Measurements from ENCODE around the gene GPC1. TPM values are rescaled to one million over a fixed set of nuclear protein-coding genes. Genes with fewer than 3 reads are reported as not detected.

The GPC1 gene
- total RNA-seq, 2 donors from 2014 or later = 80.7 to 447 TPM

GRCh38 chr2:240440704-240441320 is 5.3 kb downstream of the GPC1 start:
- Histone ChIP-seq H3K27ac (peak overlapping the region; percentile 59 to 73), H3K4me3 (no peak overlapping the region), H3K27me3 (replicated peaks; ENCODE audit: insufficient read depth) (no peaks in the 10 kb centered on the region), H3K9me3 (no peaks in the 10 kb centered on the region), H3K4me1 (replicated peaks) (peaks cover 23% of the 10 kb centered on the region), H3K36me3 (no peaks in the 10 kb centered on the region)
- WGBS = 53% methylated on average over 14 of the region's 18 CpGs
- intact Hi-C loops (cut with DNase I) = no loop called here
- TF ChIP-seq POLR2A (IDR thresholded peaks at IDR 0.05) = no peak
- TF ChIP-seq POLR2AphosphoS5 (IDR thresholded peaks at IDR 0.05) = no peak
- TF ChIP-seq CTCF (IDR thresholded peaks at IDR 0.05) = no peak
- DNase-seq (ENCODE audit: low spot score) = no peak

- Histone ChIP-seq H3K27me3 (replicated peaks; ENCODE audit: insufficient read depth) (no peaks in the 10 kb centered on the region), H3K9me3 (no peaks in the 10 kb centered on the region), H3K36me3 (no peaks in the 10 kb centered on the region), H3K4me1 (replicated peaks) (peaks cover 22% of the 10 kb centered on the region), H3K4me3 (no peak overlapping the region), H3K27ac (peak overlapping the region; percentile 59 to 73)
- peak; percentile 71 for DNase-seq (ENCODE audit: low spot score)
- peak; percentile 34 for TF ChIP-seq POLR2AphosphoS5 (IDR thresholded peaks at IDR 0.05)
- TF ChIP-seq CTCF (IDR thresholded peaks at IDR 0.05) = no peak
- TF ChIP-seq POLR2A (IDR thresholded peaks at IDR 0.05) = peak; percentile 32
- intact Hi-C loops (cut with DNase I) = no loop called here
- WGBS = 54% methylated on average over 18 of the region's 27 CpGs
Observed at GRCh38 chr2:240441326-240441992, 6.0 kb downstream of the GPC1 start.

- 31% methylated on average over 15 of the region's 17 CpGs for WGBS
- intact Hi-C loops (cut with DNase I) = no loop called here
- Histone ChIP-seq H3K4me1 (replicated peaks) (peaks cover 17% of the 10 kb centered on the region), H3K27me3 (replicated peaks; ENCODE audit: insufficient read depth) (no peaks in the 10 kb centered on the region), H3K27ac (peak overlapping the region; percentile 59 to 73), H3K4me3 (no peak overlapping the region), H3K36me3 (no peaks in the 10 kb centered on the region), H3K9me3 (no peaks in the 10 kb centered on the region)
- no peak for DNase-seq (ENCODE audit: low spot score)
- TF ChIP-seq POLR2A (IDR thresholded peaks at IDR 0.05) (peak; percentile 6), POLR2AphosphoS5 (IDR thresholded peaks at IDR 0.05) (no peak)
Observed at GRCh38 chr2:240441993-240442411, 6.5 kb downstream of the GPC1 start.

- 81% methylated on average over 23 of the region's 25 CpGs for WGBS
- no peak for DNase-seq (ENCODE audit: low spot score)
- TF ChIP-seq POLR2AphosphoS5 (IDR thresholded peaks at IDR 0.05) = no peak
- TF ChIP-seq CTCF (IDR thresholded peaks at IDR 0.05) = no peak
- no peak for TF ChIP-seq POLR2A (IDR thresholded peaks at IDR 0.05)
- H3K27ac ChIP-seq = no peak overlapping the region
- H3K36me3 ChIP-seq = no peaks in the 10 kb centered on the region
- no peak overlapping the region for H3K4me3 ChIP-seq
- intact Hi-C loops (cut with DNase I) = no loop called here
- H3K9me3 ChIP-seq = no peaks in the 10 kb centered on the region
- H3K4me1 ChIP-seq (replicated peaks) = peaks cover 10% of the 10 kb centered on the region
- no peaks in the 10 kb centered on the region for H3K27me3 ChIP-seq (replicated peaks; ENCODE audit: insufficient read depth)
Observed at GRCh38 chr2:240442891-240443715, 7.6 kb downstream of the GPC1 start.

GRCh38 chr2:240443891-240444301 is 8.4 kb downstream of the GPC1 start:
- Histone ChIP-seq H3K27me3 (replicated peaks; ENCODE audit: insufficient read depth) (no peaks in the 10 kb centered on the region), H3K4me1 (replicated peaks) (peaks cover 7% of the 10 kb centered on the region), H3K4me3 (no peak overlapping the region), H3K36me3 (no peaks in the 10 kb centered on the region), H3K27ac (no peak overlapping the region), H3K9me3 (no peaks in the 10 kb centered on the region)
- no peak for TF ChIP-seq POLR2A (IDR thresholded peaks at IDR 0.05)
- no peak for TF ChIP-seq CTCF (IDR thresholded peaks at IDR 0.05)
- TF ChIP-seq POLR2AphosphoS5 (IDR thresholded peaks at IDR 0.05) = no peak
- 80% methylated on average over 17 of the region's 17 CpGs for WGBS
- intact Hi-C loops (cut with DNase I) = no loop called here
- DNase-seq (ENCODE audit: low spot score) = no peak
